Panc1 (cell line): ENCODE measurements around the gene ACACB. TPM values are rescaled to one million over a fixed set of nuclear protein-coding genes. Genes with fewer than 3 reads are reported as not detected.

Source experiments
- ATAC-seq: fragments of 200-7000 bp; cut with Tn5 transposase; 2 replicates; pipeline ENCODE4 v1.9.1; 2020; ENCODE audit warnings: mild to moderate bottlenecking, moderate library complexity
- BruUV-seq: library from RNA; stranded (reverse); fragments of 400-500 nt; replicated peaks from 2 replicates; lab custom pipeline; 2021; lab: Mats Ljungman, UMichigan
- CTCF ChIA-PET: fragments of 300-600 bp; sonication (Branson Sonifier 250); formaldehyde crosslinking; loops from one replicate; lab custom pipeline; 2022; ENCODE audit warnings: antibody characterized with exemption; lab: Charles Lee
- POLR2A ChIA-PET: fragments of 300-600 bp; sonication (Branson Sonifier 250); formaldehyde crosslinking; loops from one replicate; lab custom pipeline; 2022; ENCODE audit warnings: antibody characterized with exemption; lab: Charles Lee
- DNase-seq: peaks from one replicate; pipeline ENCODE4 v3.0.0-alpha.2; 2010; ENCODE audit warnings: low read depth, low spot score
- H3K27ac ChIP-seq: 2 replicates; pipeline ENCODE4 v1.5.1; 2011; ENCODE audit warnings: mild to moderate bottlenecking, low read length, inconsistent platforms
- H3K27me3 ChIP-seq: fragments of 200-500 bp; sonication (Bioruptor generic); 2 replicates; pipeline ENCODE4 v1.6.0; 2014; ENCODE audit warnings: low read length, inconsistent platforms; ENCODE audit not compliant: control insufficient read depth, insufficient read depth
- H3K36me3 ChIP-seq: fragments of 200-500 bp; sonication (Bioruptor generic); 2 replicates; pipeline ENCODE4 v1.5.1; 2014; ENCODE audit warnings: inconsistent platforms, mild to moderate bottlenecking, low read length, moderate library complexity; ENCODE audit not compliant: control insufficient read depth, insufficient read depth
- H3K4me1 ChIP-seq: 2 replicates; pipeline ENCODE4 v1.5.1; 2011; ENCODE audit warnings: inconsistent platforms, mild to moderate bottlenecking, low read length, moderate library complexity; ENCODE audit not compliant: control insufficient read depth, insufficient read depth
- H3K4me3 ChIP-seq, 2 experiments: 2 replicates each; pipeline ENCODE4 v1.5.1; 2011 to 2012; ENCODE audit warnings: low read depth in 2 of 2, low read length in 2 of 2, mild to moderate bottlenecking in 2 of 2, inconsistent platforms in 1 of 2, moderate library complexity in 1 of 2
- H3K9me3 ChIP-seq: fragments of 200-500 bp; sonication (Bioruptor generic); 2 replicates; pipeline ENCODE4 v1.5.1; 2014; ENCODE audit warnings: low read depth, mild to moderate bottlenecking, inconsistent platforms, low read length, moderate library complexity; ENCODE audit not compliant: control insufficient read depth, insufficient read depth
- POLR2AphosphoS5 ChIP-seq: IDR thresholded peaks from 2 replicates; pipeline ENCODE4 v1.6.1; 2012; ENCODE audit warnings: mild to moderate bottlenecking, low read depth, low read length, moderate library complexity
- SIN3A ChIP-seq: IDR thresholded peaks from 2 replicates; pipeline ENCODE4 v1.6.1; 2012; ENCODE audit warnings: low read depth, mild to moderate bottlenecking, low read length, moderate library complexity, borderline replicate concordance; ENCODE audit not compliant: insufficient read depth
- TCF7L2 ChIP-seq: IDR thresholded peaks from 2 replicates; pipeline ENCODE4 v1.6.1; 2011; ENCODE audit warnings: mild to moderate bottlenecking, low read depth, low read length, inconsistent platforms
- in situ Hi-C: cut with HindIII; loops from 2 replicates; pipeline ENCODE4 v1.10.0; 2016; ENCODE audit warnings: low sequenced_read_pairs, low pct_unique_long_range_greater_than_20kb
- intact Hi-C: fragments of 100-400 bp; cut with micrococcal nuclease; formaldehyde crosslinking; loops from one replicate; pipeline ENCODE4 v1.10.0; 2022; ENCODE audit not compliant: unreplicated experiment
- total RNA-seq: library from RNA; stranded (reverse); gene quantifications from one replicate; pipeline ENCODE4 v1.2.1, GENCODE V29; 2021; ENCODE audit not compliant: unreplicated experiment
- TF ChIP-seq, protein P1 (sequence below), 2 experiments: IDR thresholded peaks; 2 replicates each; pipeline ENCODE4 v1.6.1; 2011 to 2012; ENCODE audit warnings: low read depth in 2 of 2, control low read depth in 1 of 2, low read length in 1 of 2, mild to moderate bottlenecking in 1 of 2, moderate library complexity in 1 of 2; ENCODE audit not compliant: insufficient read depth in 1 of 2
- TF ChIP-seq, protein P2 (sequence below): fragments of 450-650 bp; IDR thresholded peaks from 2 replicates; pipeline ENCODE4 v1.5.1; 2017; ENCODE audit warnings: mild to moderate bottlenecking

The ACACB gene
- total RNA-seq, 1 experiment from 2014 or later, result 12.3 TPM

DNA sequence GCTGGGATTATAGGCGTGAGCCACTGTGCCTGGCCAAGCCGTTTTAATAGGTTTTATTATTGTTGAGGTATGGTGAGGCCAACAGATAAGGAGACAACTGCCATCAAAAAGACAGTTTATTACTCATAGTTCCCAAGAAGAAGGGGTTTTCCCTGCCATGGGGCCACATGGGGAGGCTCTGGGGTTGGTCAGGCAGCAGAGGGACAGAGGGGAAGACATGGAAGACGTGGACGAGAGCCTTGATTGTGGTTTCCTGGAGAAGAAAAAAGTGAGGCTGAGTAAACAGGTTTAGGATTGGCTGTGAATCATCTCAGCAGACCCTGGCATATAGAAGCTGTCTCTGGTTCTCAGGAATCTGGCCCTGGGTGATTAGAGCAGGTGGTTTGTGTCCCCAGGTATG, 122.8 kb downstream of the ACACB start:
- POLR2A ChIA-PET, result no interaction called here
- no TSS peak for BruUV-seq

DNA sequence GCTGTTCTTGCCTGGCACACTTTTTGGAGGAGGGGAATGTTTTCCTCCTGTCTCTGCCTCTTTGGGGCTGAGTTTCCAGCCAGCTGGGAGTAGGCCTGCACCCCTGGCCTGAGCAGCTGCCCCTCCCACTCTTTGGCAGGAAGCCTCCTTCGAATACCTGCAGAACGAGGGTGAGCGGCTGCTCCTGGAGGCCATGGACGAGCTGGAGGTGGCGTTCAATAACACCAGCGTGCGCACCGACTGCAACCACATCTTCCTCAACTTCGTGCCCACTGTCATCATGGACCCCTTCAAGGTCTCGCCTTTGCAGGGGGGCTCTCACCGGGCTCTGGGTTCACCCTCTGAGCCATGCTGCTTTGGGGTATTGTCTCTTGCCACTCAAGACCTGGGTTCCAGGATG, 123.3 kb downstream of the ACACB start:
- DNase-seq (no peak), ATAC-seq (no peak)
- no peaks in the 10 kb centered on the region for H3K9me3 ChIP-seq
- H3K27ac ChIP-seq, result no peak overlapping the region
- no TSS peak for BruUV-seq
- no peaks in the 10 kb centered on the region for H3K36me3 ChIP-seq
- H3K4me1 ChIP-seq, result no peaks in the 10 kb centered on the region
- in situ Hi-C loops, result no loop called here
- ChIA-PET CTCF (no interaction called here), POLR2A (no interaction called here)
- TF ChIP-seq SIN3A (no peak), POLR2AphosphoS5 (no peak), TCF7L2 (no peak)
- intact Hi-C loops, result no loop called here
- H3K4me3 ChIP-seq, result no peak overlapping the region
- no peaks in the 10 kb centered on the region for H3K27me3 ChIP-seq

More for the DNA sequence above, 122.8 kb downstream of the ACACB start:
- Histone ChIP-seq H3K36me3 (no peaks in the 10 kb centered on the region), H3K27ac (no peak overlapping the region), H3K4me3 (no peak overlapping the region), H3K4me1 (no peaks in the 10 kb centered on the region), H3K27me3 (no peaks in the 10 kb centered on the region), H3K9me3 (no peaks in the 10 kb centered on the region)
- CTCF ChIA-PET, result no interaction called here
- in situ Hi-C loops, result no loop called here
- intact Hi-C loops, result no loop called here
- DNase-seq (no peak), ATAC-seq (no peak)
- TF ChIP-seq TCF7L2 (no peak), POLR2AphosphoS5 (no peak), SIN3A (no peak)
- TF ChIP-seq, protein P1, sequence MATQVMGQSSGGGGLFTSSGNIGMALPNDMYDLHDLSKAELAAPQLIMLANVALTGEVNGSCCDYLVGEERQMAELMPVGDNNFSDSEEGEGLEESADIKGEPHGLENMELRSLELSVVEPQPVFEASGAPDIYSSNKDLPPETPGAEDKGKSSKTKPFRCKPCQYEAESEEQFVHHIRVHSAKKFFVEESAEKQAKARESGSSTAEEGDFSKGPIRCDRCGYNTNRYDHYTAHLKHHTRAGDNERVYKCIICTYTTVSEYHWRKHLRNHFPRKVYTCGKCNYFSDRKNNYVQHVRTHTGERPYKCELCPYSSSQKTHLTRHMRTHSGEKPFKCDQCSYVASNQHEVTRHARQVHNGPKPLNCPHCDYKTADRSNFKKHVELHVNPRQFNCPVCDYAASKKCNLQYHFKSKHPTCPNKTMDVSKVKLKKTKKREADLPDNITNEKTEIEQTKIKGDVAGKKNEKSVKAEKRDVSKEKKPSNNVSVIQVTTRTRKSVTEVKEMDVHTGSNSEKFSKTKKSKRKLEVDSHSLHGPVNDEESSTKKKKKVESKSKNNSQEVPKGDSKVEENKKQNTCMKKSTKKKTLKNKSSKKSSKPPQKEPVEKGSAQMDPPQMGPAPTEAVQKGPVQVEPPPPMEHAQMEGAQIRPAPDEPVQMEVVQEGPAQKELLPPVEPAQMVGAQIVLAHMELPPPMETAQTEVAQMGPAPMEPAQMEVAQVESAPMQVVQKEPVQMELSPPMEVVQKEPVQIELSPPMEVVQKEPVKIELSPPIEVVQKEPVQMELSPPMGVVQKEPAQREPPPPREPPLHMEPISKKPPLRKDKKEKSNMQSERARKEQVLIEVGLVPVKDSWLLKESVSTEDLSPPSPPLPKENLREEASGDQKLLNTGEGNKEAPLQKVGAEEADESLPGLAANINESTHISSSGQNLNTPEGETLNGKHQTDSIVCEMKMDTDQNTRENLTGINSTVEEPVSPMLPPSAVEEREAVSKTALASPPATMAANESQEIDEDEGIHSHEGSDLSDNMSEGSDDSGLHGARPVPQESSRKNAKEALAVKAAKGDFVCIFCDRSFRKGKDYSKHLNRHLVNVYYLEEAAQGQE (IDR thresholded peaks at IDR 0.05; ENCODE audit: insufficient read depth in 1 of 2, low read depth in 2 of 2, low read length in 1 of 2), result no peak
- TF ChIP-seq, protein P2, sequence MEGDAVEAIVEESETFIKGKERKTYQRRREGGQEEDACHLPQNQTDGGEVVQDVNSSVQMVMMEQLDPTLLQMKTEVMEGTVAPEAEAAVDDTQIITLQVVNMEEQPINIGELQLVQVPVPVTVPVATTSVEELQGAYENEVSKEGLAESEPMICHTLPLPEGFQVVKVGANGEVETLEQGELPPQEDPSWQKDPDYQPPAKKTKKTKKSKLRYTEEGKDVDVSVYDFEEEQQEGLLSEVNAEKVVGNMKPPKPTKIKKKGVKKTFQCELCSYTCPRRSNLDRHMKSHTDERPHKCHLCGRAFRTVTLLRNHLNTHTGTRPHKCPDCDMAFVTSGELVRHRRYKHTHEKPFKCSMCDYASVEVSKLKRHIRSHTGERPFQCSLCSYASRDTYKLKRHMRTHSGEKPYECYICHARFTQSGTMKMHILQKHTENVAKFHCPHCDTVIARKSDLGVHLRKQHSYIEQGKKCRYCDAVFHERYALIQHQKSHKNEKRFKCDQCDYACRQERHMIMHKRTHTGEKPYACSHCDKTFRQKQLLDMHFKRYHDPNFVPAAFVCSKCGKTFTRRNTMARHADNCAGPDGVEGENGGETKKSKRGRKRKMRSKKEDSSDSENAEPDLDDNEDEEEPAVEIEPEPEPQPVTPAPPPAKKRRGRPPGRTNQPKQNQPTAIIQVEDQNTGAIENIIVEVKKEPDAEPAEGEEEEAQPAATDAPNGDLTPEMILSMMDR, result no peak

DNA sequence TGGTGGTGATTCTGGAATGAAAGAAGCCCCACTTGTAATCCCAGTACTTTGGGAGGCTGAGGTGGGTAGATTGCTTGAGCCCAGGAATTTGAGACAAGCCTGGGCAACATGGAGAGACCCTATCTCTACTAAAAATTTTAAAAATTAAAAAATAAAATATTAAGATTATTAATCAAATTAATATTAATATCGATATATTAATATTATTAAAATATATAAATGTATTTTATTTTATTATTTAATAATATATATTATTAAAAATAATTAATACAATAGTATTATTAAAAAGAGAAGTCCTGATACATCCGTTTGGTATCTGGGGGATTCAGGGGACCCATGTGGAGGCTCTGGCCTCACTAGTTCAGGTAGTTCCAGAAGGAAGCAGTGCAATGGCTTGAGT, 124.0 kb downstream of the ACACB start:
- H3K27me3 ChIP-seq, result no peaks in the 10 kb centered on the region
- ChIA-PET CTCF (no interaction called here), POLR2A (no interaction called here)
- BruUV-seq, result no TSS peak
- H3K9me3 ChIP-seq, result no peaks in the 10 kb centered on the region
- intact Hi-C loops (no loop called here), in situ Hi-C loops (no loop called here)
- no peak for DNase-seq
- TF ChIP-seq, protein P1 (IDR thresholded peaks at IDR 0.05; ENCODE audit: insufficient read depth in 1 of 2, low read depth in 2 of 2, low read length in 1 of 2), result no peak
- TF ChIP-seq SIN3A (no peak), TCF7L2 (no peak), POLR2AphosphoS5 (no peak)
- TF ChIP-seq, protein P2, result no peak
- no peak overlapping the region for H3K4me3 ChIP-seq
- ATAC-seq, result no peak
- no peaks in the 10 kb centered on the region for H3K4me1 ChIP-seq
- H3K27ac ChIP-seq, result no peak overlapping the region
- no peaks in the 10 kb centered on the region for H3K36me3 ChIP-seq
